Right atrium auricular region (tissue), 2 donors: ENCODE results near the gene MAP1B. TPM values are rescaled to one million over a fixed set of nuclear protein-coding genes. Genes with fewer than 3 reads are reported as not detected.

Experiments used
- DNase-seq: peaks from one replicate; pipeline ENCODE4 v3.0.0-alpha.2; 2019; ENCODE audit warnings: low spot score
- H3K27ac ChIP-seq, 2 donors: fragments of 200-600 bp; sonication (generic); 1 replicate in 1 of 2; 2 replicates in 1 of 2; pipeline ENCODE4 v1.5.1; 2016 to 2019
- H3K27me3 ChIP-seq, 2 donors: fragments of 200-600 bp; sonication (generic); one replicate each; pipeline versions ENCODE4 v1.5.1 to v1.6.0; 2017 to 2019
- H3K36me3 ChIP-seq: fragments of 200-600 bp; sonication (generic); one replicate; pipeline ENCODE4 v1.5.1; 2016
- H3K4me1 ChIP-seq, 2 donors: fragments of 200-600 bp; sonication (generic); one replicate each; pipeline versions ENCODE4 v1.5.1 to v1.6.0; 2017 to 2019
- H3K4me3 ChIP-seq, 2 donors: fragments of 200-600 bp; sonication (generic); 1 replicate in 1 of 2; 2 replicates in 1 of 2; pipeline ENCODE4 v1.5.1; 2017 to 2019; ENCODE audit warnings: mild to moderate bottlenecking in 1 of 2, moderate library complexity in 1 of 2
- H3K9me3 ChIP-seq, 2 donors: fragments of 200-600 bp; sonication (generic); one replicate each; pipeline ENCODE4 v1.5.1; 2019
- microRNA-seq, 2 donors: library from miRNA; unstranded; fragments of <30 nt; microRNA quantifications; one replicate each; pipeline ENCODE4, GENCODE V29; 2016 to 2017; ENCODE audit warnings: borderline number of aligned reads in 2 of 2, borderline replicate concordance in 1 of 2
- total RNA-seq, 2 donors: library from RNA; depleted of rRNA; stranded (reverse); fragments of >200 nt; gene quantifications; one replicate each; pipeline ENCODE4 v1.1.0, GENCODE V29; 2016
- TF ChIP-seq, protein P1 (sequence below), 2 donors: fragments of 200-600 bp; sonication (generic); IDR thresholded peaks; one replicate each; pipeline ENCODE4 v1.5.1; 2019; ENCODE audit warnings: antibody characterized with exemption in 2 of 2

Gene MAP1B
- total RNA-seq, 2 donors from 2014 or later, result 203 to 558 TPM

DNA sequence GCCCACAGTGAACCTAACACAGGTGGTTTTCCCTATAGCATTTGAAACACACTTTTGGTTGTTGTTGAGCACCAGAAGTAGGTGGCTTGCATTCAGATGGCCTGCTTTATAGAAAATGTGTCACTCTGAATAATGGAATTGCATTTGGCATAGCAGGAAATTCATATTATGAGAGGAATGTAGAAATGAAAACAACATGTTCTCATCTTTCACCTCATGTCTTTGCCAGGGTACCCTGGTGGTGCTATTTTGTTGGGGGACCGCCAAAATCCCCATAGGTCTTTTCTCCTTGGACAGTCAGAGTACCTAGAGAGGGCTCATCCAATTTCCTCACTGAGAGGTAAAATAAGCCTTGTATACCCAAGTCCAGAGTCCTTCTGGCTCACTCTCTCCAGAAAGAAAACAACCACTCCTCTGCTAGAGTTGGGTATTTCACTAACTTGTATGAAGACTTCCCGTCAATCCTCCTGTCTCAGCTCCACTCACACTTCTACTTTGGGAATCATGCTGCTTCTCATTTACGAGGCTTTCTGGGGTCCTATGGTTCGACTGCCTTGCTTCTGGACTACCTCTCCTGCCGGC lies 145.4 kb downstream of the MAP1B start:
- TF ChIP-seq, protein P1, sequence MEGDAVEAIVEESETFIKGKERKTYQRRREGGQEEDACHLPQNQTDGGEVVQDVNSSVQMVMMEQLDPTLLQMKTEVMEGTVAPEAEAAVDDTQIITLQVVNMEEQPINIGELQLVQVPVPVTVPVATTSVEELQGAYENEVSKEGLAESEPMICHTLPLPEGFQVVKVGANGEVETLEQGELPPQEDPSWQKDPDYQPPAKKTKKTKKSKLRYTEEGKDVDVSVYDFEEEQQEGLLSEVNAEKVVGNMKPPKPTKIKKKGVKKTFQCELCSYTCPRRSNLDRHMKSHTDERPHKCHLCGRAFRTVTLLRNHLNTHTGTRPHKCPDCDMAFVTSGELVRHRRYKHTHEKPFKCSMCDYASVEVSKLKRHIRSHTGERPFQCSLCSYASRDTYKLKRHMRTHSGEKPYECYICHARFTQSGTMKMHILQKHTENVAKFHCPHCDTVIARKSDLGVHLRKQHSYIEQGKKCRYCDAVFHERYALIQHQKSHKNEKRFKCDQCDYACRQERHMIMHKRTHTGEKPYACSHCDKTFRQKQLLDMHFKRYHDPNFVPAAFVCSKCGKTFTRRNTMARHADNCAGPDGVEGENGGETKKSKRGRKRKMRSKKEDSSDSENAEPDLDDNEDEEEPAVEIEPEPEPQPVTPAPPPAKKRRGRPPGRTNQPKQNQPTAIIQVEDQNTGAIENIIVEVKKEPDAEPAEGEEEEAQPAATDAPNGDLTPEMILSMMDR (IDR thresholded peaks at IDR 0.05), result no peak
- H3K4me3 ChIP-seq, result no peak overlapping the region
- no peaks in the 10 kb centered on the region for H3K36me3 ChIP-seq
- H3K4me1 ChIP-seq, result peaks cover 0 to 45% of the 10 kb centered on the region in 2 donors
- H3K9me3 ChIP-seq, result no peaks in the 10 kb centered on the region
- peak overlapping the region in 1 of 2 donors; percentile 43 for H3K27ac ChIP-seq
- no peaks in the 10 kb centered on the region for H3K27me3 ChIP-seq
- no peak for DNase-seq

DNA sequence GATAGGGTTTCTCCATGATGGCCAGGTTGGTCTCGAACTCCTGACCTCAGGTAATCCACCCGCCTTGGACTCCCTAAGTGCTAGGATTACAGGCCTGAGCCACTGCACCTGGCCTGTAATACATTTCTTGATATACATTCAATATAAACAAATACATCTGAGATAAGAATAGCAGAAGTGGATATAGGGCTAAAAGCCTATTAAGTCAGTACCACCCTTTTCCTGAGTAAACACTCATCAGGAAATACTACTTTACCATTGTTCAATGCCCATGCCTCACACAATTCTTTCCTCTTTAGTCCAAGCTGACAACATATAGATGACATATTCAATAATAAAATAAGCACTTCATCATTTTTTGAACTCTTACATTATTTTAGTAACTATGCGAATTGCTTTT lies 148.0 kb downstream of the MAP1B start:
- Histone ChIP-seq H3K27me3 (no peaks in the 10 kb centered on the region), H3K4me3 (no peak overlapping the region), H3K27ac (no peak overlapping the region), H3K36me3 (no peaks in the 10 kb centered on the region), H3K9me3 (no peaks in the 10 kb centered on the region), H3K4me1 (peaks cover 0 to 28% of the 10 kb centered on the region in 2 donors)
- no peak for DNase-seq
- TF ChIP-seq, protein P1 (IDR thresholded peaks at IDR 0.05), result no peak

DNA sequence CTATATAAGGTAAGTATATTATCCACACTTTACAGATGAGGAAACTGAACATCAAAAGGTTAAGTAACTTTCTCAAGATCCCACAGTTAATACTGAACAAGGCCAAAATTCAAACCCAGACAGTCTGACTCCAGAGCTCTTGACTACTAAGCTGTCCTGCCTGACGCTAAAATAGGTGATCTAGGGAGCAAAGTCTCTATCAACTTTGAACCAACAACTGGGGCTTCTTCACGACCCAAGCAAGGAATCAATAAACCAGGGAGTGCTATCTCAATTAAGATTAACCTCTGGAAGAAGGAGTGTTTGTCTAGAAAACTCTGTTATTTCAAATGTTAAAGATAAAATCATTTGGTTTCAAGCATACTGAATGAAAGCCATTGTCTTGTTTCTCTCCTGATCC lies 148.4 kb downstream of the MAP1B start:
- TF ChIP-seq, protein P1 (IDR thresholded peaks at IDR 0.05), result no peak
- DNase-seq, result no peak
- H3K4me3 ChIP-seq, result no peak overlapping the region
- no peaks in the 10 kb centered on the region for H3K27me3 ChIP-seq
- H3K9me3 ChIP-seq, result no peaks in the 10 kb centered on the region
- H3K36me3 ChIP-seq, result no peaks in the 10 kb centered on the region
- H3K27ac ChIP-seq, result no peak overlapping the region
- peaks cover 0 to 28% of the 10 kb centered on the region in 2 donors for H3K4me1 ChIP-seq

DNA sequence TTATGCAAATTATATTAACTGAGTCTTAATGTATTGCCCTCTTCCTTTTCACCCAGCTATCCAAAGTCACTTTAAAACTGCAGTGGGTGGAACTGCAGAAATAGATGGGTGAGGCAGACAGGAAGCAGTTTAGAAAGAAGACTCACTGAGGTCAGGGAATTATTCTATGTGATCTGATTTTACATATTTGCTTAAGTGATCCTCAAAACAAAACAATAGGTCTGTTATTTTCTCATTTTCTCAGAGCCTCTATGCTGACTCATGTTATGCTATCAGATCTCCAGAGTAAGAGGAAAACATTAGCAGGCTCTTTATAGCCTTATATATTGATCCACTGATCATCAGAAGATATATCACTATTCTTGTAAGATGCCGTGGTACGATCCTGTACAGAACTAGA lies 149.3 kb downstream of the MAP1B start:
- H3K4me3 ChIP-seq, result no peak overlapping the region
- no peaks in the 10 kb centered on the region for H3K27me3 ChIP-seq
- no peak for DNase-seq
- no peaks in the 10 kb centered on the region for H3K9me3 ChIP-seq
- no peaks in the 10 kb centered on the region for H3K36me3 ChIP-seq
- H3K27ac ChIP-seq, result no peak overlapping the region
- peaks cover 0 to 22% of the 10 kb centered on the region in 2 donors for H3K4me1 ChIP-seq
- TF ChIP-seq, protein P1 (IDR thresholded peaks at IDR 0.05), result no peak

Small RNA genes lying within 50 kb of the gene (microRNA-seq; reads per million reads assigned to microRNA genes)
- 0 to 0.71 reads per million in 2 donors for gene MIR4803

Other genes starting within 250 kb of the MAP1B start
- 10 to 100 TPM; 40.1 to 59.0 TPM for gene MRPS27, start 212.8 kb downstream of the MAP1B start, total RNA-seq
- 1 to 10 TPM; 5.1 to 9.2 TPM for gene PTCD2, start 212.9 kb downstream of the MAP1B start, total RNA-seq